Upper lobe of left lung (tissue), 6 donors: ENCODE measurements around the gene SOX5. TPM values are rescaled to one million over a fixed set of nuclear protein-coding genes. Genes with fewer than 3 reads are reported as not detected.

ENCODE experiments used
- ATAC-seq, 2 donors: fragments of 200-7000 bp; cut with Tn5 transposase; one replicate each; pipeline ENCODE4 v1.9.1; 2022; ENCODE audit warnings: mild to moderate bottlenecking in 2 of 2, moderate library complexity in 2 of 2; ENCODE audit not compliant: low FRiP score in 2 of 2
- DNase-seq, 2 donors: peaks; one replicate each; pipeline ENCODE4 v3.0.0-alpha.2; 2019 to 2020
- H3K27ac ChIP-seq, 4 donors: fragments of 200-600 bp; sonication (generic); one replicate each; pipeline ENCODE4 v1.5.1; 2016 to 2019
- H3K27me3 ChIP-seq, 4 donors: fragments of 200-600 bp; sonication (generic); one replicate each; pipeline ENCODE4 v1.5.1; 2017 to 2019
- H3K36me3 ChIP-seq, 4 donors: fragments of 200-600 bp; sonication (generic); one replicate each; pipeline ENCODE4 v1.5.1; 2016 to 2019
- H3K4me1 ChIP-seq, 4 donors: fragments of 200-600 bp; sonication (generic); one replicate each; pipeline ENCODE4 v1.5.1; 2018 to 2019
- H3K4me3 ChIP-seq, 4 donors: fragments of 200-600 bp; sonication (generic); one replicate each; pipeline ENCODE4 v1.5.1; 2017 to 2019; ENCODE audit warnings: mild to moderate bottlenecking in 2 of 4, moderate library complexity in 1 of 4
- H3K9me3 ChIP-seq, 4 donors: fragments of 200-600 bp; sonication (generic); one replicate each; pipeline ENCODE4 v1.5.1; 2018 to 2019
- CTCF ChIP-seq, 6 experiments: fragments of 450-650 bp in 4 of 6; fragments of 200-600 bp in 2 of 6; sonication (generic) in 2 of 6; IDR thresholded peaks; one replicate each; pipeline ENCODE4 v1.5.1; 2016 to 2019; ENCODE audit warnings: antibody characterized with exemption in 6 of 6
- EP300 ChIP-seq, 4 donors: sonication (generic); formaldehyde crosslinking; IDR thresholded peaks; one replicate each; pipeline ENCODE4 v1.5.1; 2017; ENCODE audit warnings: antibody characterized with exemption in 4 of 4, control low read depth in 2 of 4
- POLR2A ChIP-seq, 4 donors: fragments of 450-650 bp; IDR thresholded peaks; one replicate each; pipeline ENCODE4 v1.5.1; 2016 to 2017; ENCODE audit warnings: antibody characterized with exemption in 4 of 4, mild to moderate bottlenecking in 2 of 4
- POLR2AphosphoS5 ChIP-seq, 2 donors: sonication (generic); formaldehyde crosslinking; IDR thresholded peaks; one replicate each; pipeline ENCODE4 v1.5.1; 2017; ENCODE audit warnings: antibody characterized with exemption in 2 of 2
- WGBS, 2 donors: methylation state at CpG; one replicate each; pipeline ENCODE4 v1.1.5; 2017 to 2018; 5-methylcytosine and 5-hydroxymethylcytosine counted together
- total RNA-seq, 6 donors: library from RNA; depleted of rRNA in 4 of 6; stranded (reverse); fragments of >200 nt in 4 of 6; gene quantifications; one replicate each; pipeline versions ENCODE4 v1.1.0 to v1.2.1, GENCODE V29; 2016 to 2021
- donor health status: DM: no; HTN: no; CAD: no; lungs with moderate emphysema.
- donor health status: DM: no; HTN: yes; CAD: no; lungs with severe emphysema.

SOX5 gene
- total RNA-seq, 6 donors from 2014 or later = 9.6 to 31.4 (median 14.5) TPM

GRCh38 chr12:23581913-23582312, 367.6 kb downstream of the SOX5 start:
- no peak overlapping the region for H3K4me3 ChIP-seq
- no peaks in the 10 kb centered on the region for H3K27me3 ChIP-seq
- DNase-seq (no peak), ATAC-seq (no peak)
- H3K36me3 ChIP-seq = no peaks in the 10 kb centered on the region
- no peak overlapping the region for H3K27ac ChIP-seq
- no peak for TF ChIP-seq CTCF (IDR thresholded peaks at IDR 0.05)
- TF ChIP-seq POLR2A (IDR thresholded peaks at IDR 0.05) = no peak
- no peak for TF ChIP-seq EP300 (IDR thresholded peaks at IDR 0.05)
- no peak for TF ChIP-seq POLR2AphosphoS5 (IDR thresholded peaks at IDR 0.05)
- 78 to 84% methylated on average over 3 of the region's 3 CpGs for WGBS, 2 donors
- no peaks in the 10 kb centered on the region for H3K9me3 ChIP-seq
- H3K4me1 ChIP-seq = no peaks in the 10 kb centered on the region

DNA sequence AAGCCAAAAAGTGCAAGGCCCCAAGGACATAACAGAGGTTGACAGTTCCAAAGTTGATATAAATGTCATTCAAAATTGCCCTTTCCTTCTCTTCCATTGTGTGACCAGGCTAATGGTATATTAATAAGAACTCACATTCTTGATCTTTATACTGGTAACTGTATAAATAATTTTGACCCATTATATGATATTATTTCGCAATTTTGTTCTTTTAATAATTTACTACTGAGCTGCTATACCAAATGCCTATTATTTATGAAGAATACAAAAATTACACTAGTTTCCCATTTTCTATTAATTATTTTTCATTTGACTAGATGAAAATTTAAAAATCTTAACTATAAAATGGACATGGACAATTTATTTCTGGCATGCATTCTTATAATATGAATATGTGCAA, 370.2 kb downstream of the SOX5 start:
- Histone ChIP-seq H3K36me3 (no peaks in the 10 kb centered on the region), H3K9me3 (no peaks in the 10 kb centered on the region), H3K27me3 (no peaks in the 10 kb centered on the region), H3K4me1 (no peaks in the 10 kb centered on the region), H3K4me3 (no peak overlapping the region), H3K27ac (no peak overlapping the region)
- WGBS, 2 donors = 86 to 88% methylated on average over 1 of the region's 1 CpG
- TF ChIP-seq EP300 (IDR thresholded peaks at IDR 0.05) = no peak
- TF ChIP-seq POLR2AphosphoS5 (IDR thresholded peaks at IDR 0.05) = no peak
- no peak for TF ChIP-seq POLR2A (IDR thresholded peaks at IDR 0.05)
- TF ChIP-seq CTCF (IDR thresholded peaks at IDR 0.05) = no peak
- DNase-seq = no peak
- ATAC-seq = no peak

GRCh38 chr12:23576372-23576771, 373.1 kb downstream of the SOX5 start:
- ATAC-seq = no peak
- WGBS, 2 donors = 77 to 82% methylated on average over 2 of the region's 2 CpGs

DNA sequence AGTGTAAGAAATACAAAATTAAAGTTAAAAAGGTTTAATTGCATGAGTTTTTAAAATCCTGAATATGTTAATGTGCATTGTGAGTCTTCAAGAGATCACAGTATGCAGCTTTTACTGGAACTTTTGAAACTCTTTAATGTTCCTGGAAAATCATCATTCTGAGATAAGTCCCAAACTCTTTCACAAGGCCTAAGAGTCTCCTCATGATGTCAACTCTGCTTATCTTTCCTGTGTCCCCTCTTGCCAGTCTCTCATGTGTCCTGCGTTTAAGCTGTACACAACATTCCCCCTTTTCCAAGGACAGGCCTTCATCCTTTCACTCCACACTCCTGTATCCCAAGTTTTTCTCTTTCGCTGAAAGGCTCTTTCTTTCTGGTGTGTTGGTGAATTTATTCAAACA, 380.1 kb downstream of the SOX5 start:
- H3K9me3 ChIP-seq = no peaks in the 10 kb centered on the region
- DNase-seq (no peak), ATAC-seq (no peak)
- 90% methylated on average over 2 of the region's 2 CpGs for WGBS, 2 donors
- H3K4me1 ChIP-seq = no peaks in the 10 kb centered on the region
- no peak for TF ChIP-seq CTCF (IDR thresholded peaks at IDR 0.05)
- TF ChIP-seq EP300 (IDR thresholded peaks at IDR 0.05) = no peak
- TF ChIP-seq POLR2AphosphoS5 (IDR thresholded peaks at IDR 0.05) = no peak
- no peak for TF ChIP-seq POLR2A (IDR thresholded peaks at IDR 0.05)
- H3K36me3 ChIP-seq = no peaks in the 10 kb centered on the region
- H3K27ac ChIP-seq = no peak overlapping the region
- no peak overlapping the region for H3K4me3 ChIP-seq
- H3K27me3 ChIP-seq = no peaks in the 10 kb centered on the region

More at GRCh38 chr12:23576372-23576771, 373.1 kb downstream of the SOX5 start:
- H3K27me3 ChIP-seq = no peaks in the 10 kb centered on the region
- no peak overlapping the region for H3K4me3 ChIP-seq
- no peak for TF ChIP-seq POLR2AphosphoS5 (IDR thresholded peaks at IDR 0.05)
- TF ChIP-seq CTCF (IDR thresholded peaks at IDR 0.05) = no peak
- TF ChIP-seq EP300 (IDR thresholded peaks at IDR 0.05) = no peak
- TF ChIP-seq POLR2A (IDR thresholded peaks at IDR 0.05) = no peak
- no peaks in the 10 kb centered on the region for H3K4me1 ChIP-seq
- no peak overlapping the region for H3K27ac ChIP-seq
- H3K9me3 ChIP-seq = no peaks in the 10 kb centered on the region
- no peak for DNase-seq
- H3K36me3 ChIP-seq = no peaks in the 10 kb centered on the region

DNA sequence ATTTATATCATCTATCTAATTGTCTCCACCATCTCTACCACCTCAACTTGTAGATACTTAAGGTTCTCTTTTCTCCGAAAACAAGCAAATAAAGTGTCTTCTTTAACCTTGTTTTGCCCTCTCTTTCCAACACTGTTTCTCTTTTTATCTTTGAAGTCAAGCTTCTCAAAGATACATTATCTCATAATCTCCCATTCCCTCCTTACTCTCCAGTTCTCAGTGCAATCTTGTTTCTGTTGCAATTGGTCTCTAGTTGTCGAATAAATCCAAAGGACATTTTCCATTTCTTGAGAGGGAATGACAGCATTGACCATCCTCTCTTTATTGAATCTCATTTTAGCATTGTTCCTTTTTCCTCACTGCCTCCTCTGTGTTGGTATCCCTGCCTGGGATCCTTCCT, 383.3 kb downstream of the SOX5 start:
- DNase-seq (no peak), ATAC-seq (no peak)
- WGBS, 2 donors = 38 to 44% methylated on average over 2 of the region's 2 CpGs
- no peak overlapping the region for H3K4me3 ChIP-seq
- no peak for TF ChIP-seq POLR2AphosphoS5 (IDR thresholded peaks at IDR 0.05)
- H3K4me1 ChIP-seq = no peaks in the 10 kb centered on the region
- H3K9me3 ChIP-seq = no peaks in the 10 kb centered on the region
- no peaks in the 10 kb centered on the region for H3K27me3 ChIP-seq
- no peak overlapping the region for H3K27ac ChIP-seq
- no peaks in the 10 kb centered on the region for H3K36me3 ChIP-seq
